GM18511 (cell line): ENCODE results near the gene CDH11.

ENCODE experiments used
- ATAC-seq: cut with Tn5 transposase; IDR thresholded peaks from one replicate; pipeline ENCODE4 v1.9.1; 2021; ENCODE audit warnings: mild to moderate bottlenecking, moderate library complexity; ENCODE audit not compliant: unreplicated experiment

CDH11 gene

DNA sequence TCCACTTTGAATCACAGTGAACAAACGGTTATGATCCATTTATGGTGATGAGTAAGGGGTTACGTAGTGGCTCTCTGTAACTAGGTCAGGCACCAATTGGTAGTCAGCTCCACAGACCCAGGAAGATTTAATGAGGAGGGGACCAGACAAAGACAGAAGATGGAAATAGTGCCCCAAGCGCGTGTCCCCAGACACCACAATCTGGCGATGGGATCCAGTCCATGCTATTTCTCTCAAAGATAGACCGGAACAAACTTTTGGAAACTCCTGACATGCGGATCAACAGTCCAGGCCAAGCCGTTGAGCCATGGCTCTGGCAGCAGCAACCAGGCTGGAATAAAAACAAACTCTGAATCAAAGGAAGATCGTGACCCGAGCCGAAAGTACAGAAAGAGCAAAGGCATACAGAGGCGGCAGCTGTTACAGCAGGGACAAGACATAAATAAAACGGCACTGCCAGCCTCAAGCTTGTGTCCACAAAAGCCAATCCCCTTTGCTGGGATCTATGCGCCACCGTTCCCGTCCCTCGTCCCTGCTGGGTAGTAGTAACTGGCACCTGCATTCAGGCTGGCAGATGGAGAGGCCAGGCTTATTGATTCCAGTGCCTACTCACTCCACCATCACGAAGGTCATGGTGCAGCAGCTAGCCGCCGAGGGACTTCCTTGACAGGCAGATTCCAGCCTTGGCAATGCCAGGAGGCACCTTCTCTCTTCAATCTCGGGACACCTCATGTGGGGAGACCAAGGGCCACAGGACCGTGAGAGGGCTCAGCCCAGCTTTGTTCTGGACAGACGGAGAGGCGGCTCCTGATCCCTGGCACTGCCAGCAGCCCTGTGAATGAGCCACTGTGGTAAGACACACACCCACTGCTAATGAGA, 50.2 kb downstream of the CDH11 start:
- no peak for ATAC-seq

DNA sequence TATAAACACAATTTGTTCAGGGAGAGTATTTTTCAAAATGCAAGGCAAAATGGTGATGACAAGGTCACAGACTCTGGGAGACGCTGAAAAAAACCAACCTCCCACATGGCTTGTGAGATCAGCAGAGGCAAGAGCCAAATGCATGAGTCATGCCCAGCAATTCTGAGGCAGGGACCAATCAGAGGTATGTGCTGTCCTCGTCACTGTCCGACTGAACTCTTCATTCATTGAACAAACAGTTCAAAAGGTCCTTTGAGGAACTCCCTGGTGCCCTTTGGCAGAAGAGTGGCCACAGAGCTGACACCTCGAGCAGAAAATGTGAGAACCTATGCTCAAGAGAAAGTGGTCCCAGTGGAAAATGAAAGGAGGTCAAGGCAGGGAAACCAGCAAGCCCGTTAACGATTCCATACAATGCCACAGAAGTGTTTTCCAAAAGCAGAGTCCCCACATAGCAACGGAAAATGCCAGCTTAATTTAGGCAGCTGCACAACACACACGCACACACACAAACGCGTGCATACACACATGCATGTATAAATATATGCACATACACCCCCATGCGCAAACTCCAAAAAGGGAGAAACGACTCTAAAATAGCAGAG, 50.9 kb downstream of the CDH11 start:
- ATAC-seq: no peak

DNA sequence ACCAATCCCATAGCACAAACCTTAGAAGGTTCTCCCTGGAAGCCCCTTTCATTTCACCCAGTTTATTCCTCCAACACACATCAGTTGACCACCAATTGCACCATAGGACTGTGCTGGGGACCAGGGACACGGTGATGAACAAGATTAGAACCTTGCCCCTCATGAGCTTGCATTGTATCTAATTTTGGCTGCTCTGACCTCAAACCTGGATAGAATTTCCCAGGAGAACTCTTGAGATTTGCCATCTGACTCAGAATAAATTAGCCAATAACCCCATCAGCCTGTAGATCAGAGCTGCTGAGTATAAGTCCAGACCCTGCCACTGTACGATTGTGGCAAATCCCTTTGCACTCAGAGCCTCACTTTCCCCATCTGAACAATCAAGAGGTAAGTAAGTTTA, 52.1 kb downstream of the CDH11 start:
- no peak for ATAC-seq

DNA sequence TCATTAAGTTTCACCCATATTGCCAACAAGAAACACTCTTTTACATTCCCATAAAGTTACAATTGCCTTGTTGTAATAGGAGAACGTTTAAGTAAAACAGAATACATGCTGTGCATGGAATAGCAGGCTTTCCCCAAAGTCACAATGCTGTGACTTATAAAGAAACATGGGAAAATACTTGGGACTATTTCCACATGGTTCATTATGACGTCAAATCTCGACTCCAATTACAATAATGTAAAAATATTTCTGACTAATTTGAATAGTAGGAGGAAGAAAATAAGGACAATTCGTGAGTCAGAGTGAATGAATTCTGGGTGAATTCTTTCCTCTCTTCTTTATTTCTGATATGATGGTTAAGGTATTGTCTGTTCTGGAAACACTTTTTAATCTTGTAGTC, 52.8 kb downstream of the CDH11 start:
- ATAC-seq: no peak

DNA sequence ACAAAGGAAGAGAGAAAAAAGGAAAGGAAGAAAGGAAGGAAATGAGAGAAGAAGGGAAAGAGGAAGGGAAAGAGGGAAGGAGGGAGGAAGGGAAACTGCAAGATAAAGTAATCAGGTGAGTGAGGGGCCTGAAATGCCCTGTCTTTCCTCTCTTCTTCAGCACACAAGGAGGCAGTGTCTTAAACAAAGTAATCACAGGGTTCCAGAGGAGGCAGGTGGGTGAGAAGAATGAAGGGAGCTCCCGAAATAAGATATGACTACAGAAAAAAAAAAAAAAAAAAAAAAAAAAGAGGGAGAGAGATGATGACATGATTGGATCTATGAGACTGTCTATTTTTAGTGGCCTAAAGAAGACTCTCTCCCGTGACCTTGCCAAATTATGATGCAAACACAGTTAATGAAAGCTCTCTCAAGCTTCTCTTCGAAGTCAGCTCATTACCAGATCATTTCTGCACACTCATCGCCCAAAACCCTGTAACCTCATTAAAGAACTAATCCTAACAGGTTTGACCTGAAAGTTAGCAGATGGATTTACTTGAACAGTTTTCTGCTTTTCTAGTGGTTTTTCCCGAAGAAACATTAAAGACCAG, 53.6 kb downstream of the CDH11 start:
- ATAC-seq: no peak

DNA sequence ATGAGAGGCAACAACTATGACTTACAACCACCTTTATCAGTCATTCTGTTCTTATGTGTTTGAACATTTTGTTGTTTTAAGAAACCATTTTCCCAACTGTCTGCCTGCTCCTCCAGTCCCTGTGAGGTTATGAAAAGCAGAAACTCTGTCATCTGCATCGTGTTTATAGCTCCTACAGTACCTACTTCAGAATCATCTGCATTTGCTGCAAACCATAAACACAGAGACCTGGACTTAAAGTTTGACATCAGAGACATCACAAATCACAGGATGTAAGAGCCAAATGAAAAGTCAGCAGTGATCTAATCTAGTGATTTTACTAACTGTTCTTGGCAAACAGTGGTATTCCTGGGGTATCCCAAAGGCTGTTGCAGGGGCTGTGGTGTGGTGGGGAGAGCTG, 55.2 kb downstream of the CDH11 start:
- no peak for ATAC-seq

DNA sequence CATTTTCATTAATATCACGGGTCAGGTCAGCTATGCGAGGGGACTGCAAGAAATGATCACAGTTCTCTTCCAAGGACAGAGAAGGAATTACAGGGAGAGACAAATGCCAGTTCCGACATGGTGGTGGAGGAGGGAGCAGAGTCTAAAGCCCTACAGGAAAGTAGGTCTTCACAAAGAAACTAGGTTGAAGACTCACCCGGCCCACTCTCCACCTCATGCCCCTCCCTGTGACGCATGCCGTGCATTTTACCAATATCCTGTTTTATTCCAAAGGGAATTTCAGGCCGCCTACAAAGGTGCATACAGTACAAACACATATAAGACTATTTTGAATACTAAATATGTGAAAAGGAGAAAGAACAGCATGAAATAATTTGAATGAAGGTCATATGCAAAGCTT, 56.8 kb downstream of the CDH11 start:
- ATAC-seq: no peak

DNA sequence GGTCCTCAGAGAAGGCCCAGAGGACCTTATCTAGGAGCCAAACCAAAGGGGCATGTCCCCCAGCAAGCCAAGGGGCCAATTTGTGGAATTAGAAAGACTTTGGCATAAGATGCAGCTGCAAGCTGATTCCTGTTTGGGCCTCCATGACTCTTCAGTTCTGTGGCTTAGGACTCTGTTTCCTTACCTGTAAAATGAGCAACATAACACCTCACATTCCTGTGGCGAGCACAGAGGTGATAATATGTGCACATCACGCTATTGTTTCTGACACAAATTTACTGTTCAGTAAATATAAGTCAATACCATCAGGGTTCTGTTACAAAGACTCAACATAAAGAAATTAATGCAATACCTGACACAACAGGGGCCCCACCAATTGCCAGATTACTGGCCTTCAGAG, 57.7 kb downstream of the CDH11 start:
- no peak for ATAC-seq

DNA sequence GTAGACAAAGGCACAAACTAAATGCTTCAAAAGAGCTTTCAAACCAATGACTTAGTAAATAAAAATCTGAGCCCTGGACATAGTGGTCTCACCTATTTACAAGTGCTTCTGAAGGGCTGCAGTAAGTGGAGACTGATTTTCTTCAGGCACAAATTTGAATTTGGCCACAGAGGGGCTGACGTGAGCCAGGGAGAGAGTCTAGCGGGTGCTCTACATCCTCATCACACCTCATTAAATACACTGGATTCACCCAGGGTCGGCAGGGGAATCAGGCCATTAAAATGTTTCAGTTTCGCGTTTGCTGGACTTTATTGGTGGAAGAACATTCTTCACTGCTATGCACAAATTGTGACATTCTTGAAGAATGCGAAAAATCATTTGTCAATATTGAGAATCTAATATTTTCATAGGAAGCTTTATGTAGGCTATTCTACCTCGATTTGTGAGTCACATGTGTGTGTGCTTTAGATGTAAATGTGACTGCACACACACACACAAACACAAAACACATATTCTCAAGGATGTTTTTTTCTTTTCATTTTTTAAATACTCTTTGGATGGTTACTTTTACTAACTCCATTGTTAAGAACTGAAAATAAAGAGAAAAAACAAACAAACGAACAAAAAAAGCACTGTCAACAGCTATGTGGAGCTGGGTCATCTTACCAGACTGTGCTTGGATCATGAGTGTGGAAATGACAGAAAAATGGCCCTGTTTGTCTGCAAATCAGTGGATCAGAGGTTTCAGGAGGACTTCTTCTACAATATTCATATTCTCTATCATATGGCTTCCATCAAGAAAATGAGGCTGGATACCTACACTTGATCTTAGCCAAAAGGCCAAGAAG, 58.9 kb downstream of the CDH11 start:
- ATAC-seq: no peak

DNA sequence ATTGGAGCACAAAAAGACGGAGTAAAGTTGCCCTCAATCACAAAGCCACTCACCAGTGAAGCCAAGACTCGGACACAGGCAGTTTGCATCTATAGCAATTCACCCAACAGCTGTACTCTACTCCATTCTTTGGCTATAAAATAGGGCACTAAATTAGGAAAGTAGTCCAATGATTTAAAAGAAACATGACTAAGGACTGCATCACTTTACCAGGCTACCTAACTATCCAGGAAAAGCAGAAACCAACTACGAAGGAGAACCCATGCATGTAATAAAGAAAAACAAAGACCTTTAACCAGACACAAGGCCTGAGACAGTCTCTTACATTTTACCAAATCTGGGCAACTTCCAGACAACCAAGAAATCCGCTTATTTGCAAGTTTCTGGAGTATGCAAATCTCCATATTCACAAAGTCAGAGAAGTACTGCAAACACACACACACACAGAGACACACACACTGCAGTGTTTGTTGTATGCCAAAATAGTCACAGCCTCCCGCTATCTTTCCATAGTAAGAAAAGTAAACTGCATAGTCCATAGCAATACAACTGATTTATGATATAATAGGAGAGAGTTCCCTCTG, 59.8 kb downstream of the CDH11 start:
- no peak for ATAC-seq

DNA sequence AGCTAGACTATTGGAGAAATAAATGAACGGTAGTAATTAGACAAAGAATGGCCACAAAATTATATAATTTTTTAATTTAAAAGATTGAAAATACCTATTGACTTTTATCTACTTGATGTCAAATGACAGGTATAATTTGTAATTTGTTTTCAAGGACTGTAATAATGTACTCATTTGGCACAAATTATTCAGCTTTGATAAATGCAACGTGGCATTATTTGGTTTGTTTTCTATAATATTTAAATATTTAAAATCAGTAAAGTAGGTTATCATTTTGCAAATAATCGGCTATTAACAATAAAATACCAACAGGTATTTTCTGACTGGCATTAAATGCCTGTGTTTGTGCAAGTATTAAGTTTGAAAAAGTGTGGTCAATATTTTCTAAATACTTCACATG, 60.6 kb downstream of the CDH11 start:
- no peak for ATAC-seq

DNA sequence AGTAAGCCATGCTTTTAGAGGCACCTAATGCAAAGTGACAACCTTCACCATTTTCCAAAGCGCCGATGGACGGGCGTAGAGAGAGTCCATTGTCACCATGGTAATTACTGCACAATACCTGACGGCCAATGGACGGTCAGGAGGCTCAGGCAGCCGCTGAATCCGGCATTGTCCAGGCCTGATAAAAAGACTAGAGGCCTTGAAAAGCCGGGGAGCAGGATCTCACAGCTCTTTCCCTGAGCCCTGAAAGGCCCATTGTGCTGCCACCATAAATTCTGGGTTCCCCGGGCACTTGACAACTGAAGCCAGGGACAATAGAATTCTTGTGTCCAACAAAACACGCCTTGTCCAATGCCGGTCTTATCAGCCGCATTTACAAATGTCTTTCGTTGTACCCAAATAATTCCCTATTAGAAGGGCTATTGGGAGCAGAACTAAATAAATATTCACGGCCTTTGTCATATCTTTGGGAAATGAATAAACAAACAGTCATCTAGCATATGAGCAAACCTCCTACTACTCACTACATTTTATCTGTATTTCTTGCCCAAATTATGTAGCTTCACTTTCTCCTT, 62.4 kb downstream of the CDH11 start:
- ATAC-seq: no peak

DNA sequence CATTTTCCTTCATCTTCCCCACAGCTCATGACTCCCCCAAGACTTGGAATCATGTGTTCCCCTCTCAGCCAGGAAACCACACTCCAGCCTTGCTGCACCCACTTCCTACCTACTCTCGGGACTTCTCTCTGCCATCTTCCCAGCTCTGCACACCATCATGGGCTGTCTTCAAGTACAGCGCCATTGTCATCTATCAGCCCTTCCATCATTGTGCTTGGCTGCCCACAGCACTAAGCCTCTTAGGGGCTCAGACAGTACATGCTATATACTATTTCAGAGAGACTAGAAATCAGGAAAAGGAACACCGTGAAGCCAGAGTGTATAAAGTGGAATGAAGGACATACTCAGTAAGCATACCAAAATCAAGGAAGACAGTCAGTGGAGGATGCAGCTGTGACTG, 64.7 kb downstream of the CDH11 start:
- ATAC-seq: no peak

DNA sequence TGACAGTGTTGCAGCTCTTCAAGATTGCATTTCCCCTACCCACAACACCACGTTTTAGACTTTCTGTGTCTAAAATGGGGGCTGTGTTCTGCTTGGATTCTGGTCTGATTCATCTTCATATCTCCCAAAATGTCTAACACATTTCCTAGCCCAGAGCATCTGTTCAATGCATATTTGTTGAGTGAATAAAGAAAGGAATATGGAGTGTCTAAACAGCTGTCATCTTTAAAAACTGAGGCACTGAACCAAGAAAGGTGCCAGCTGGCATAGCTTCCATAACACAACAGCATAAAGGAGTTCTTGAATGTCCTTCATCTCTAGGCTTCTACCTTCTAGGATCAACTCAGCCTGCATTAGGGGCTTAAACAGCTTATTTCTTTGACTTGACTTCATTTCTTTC, 67.4 kb downstream of the CDH11 start:
- no peak for ATAC-seq

DNA sequence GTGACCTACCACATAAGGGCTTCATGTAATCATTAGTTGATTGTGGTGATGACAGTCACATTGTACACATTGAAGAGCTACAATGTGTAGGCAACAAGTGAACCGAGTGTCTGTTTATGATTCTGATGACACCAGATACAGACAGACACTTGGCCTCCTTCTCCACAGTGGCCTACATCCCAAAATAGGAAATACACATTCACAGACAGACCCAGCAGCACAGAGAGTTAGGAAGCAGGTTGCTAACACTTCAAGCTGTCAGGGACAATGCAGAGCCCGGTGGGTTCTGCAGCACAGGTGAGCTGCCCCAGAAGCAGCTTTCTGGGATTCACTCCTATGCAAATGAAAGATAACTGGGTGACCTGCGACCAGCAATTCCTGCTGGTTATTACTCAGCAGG, 72.2 kb downstream of the CDH11 start:
- no peak for ATAC-seq

DNA sequence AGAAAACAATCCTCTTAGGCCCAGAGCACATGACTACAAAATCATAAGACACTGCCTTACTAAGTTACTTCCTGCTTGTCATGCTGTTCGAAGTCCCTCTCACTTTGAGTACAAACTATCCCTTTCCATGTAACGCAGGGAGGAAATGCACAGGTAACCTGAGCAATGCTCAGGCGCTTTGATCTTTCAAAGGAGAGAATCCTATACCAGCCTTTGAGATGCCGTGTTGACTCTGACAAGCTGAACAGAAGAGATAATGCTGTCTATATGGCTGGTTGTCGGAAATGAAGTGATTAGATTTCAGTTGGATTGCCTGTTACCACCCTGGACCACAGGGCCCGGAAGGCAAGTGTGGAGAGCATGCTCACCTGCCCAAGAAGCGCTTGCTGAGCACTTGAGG, 75.9 kb downstream of the CDH11 start:
- ATAC-seq: no peak

DNA sequence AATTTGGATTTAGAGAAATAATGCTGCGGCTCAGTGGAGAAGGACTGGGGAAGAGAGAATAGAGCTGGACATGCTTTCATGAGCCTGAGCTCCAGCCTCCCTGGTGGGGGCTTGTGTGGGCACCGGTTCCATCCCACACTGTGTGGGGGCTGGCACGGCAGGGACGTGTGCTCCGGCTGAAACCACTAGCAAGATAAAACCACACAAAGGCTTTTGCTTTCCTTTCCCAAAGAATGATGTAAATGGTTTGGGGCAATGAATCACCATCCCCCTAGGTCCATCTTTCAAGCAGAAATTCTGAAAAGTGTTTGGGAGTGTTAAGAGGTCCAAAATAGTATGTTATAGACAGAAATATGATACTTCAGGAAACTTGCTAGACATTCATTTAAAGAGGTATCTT, 77.0 kb downstream of the CDH11 start:
- no peak for ATAC-seq

DNA sequence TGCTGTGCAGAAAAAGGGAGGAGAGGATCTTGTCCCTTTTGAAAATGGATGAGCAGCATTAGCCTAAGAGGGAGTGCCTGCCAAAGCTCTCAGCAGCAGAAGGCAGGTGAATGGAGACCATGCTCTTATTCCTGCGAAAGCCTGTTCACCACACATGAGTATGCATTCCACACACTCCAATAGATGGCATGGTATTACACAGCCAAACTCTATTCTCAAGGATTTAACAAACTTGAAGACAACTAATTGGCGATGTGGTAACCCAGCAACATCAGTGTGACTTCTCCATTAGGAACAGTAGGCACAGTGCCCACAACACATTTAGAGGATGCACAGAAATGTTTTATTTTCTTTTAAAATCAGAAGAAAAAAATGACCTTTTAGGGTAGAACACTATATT, 77.8 kb downstream of the CDH11 start:
- no peak for ATAC-seq

DNA sequence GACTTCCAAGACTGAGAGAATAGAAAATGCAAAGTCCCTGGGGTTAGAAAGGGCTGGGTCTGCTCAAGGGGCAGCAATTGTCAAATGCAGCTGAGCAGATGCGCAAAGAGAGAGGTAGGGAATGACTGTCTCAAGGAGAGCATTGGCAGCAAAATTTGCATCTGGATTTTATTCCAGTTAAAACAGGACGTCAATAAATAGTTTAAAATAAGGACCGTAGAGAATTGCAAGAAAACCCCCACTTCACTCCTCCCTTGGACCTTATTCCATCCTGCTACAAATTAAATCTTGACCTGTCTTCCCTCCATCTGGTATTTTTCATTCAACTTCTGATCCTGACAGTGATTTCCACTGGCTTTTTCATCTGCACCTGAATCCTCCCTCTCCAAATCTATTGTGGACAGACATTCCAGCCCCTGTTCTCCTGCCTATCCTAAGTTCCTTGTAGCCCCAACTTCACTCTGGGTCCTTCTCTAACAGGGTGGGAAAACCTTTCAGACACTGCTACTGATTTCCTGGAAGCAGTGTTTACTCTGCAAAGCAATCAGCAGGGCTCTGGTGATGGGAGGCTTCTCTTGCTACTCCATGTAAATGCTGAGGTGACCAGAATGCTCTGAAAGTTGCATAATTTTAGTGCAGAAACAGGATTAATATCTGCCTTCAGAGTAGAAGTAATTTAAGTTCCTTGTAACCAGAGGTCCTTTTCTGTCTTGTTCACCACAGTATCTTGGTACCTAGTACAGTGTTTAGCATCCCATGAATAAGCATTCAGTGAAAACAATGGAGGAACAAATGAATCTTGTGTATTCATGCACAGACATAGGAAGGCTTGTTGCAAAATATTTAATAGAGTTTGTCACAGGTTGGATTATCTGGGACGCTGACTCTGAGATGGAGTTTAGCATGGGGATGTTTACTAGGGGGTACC, 79.2 kb downstream of the CDH11 start:
- ATAC-seq: no peak

DNA sequence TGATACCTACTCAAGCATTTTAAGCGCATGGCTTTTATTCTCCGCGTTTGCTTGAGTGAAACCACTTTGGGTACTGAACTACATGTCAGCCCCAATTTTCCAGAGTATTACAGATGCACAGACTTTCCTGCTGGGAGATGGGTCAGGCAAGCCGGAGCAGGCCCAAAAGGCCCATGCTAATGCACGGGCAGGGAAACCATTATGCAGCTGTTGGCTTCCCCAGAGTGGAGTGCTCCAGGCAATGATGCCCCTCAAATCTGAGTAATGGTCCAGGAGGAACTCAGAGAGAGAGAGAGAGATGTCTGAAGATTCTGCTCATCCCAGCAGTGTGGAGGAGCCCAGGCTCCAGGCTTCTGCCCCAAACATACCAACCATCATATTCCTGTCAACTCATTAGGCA, 80.2 kb downstream of the CDH11 start:
- ATAC-seq: no peak
